Lung (tissue), 12 donors: ENCODE measurements around the gene MAOA. TPM values are rescaled to one million over a fixed set of nuclear protein-coding genes. Genes with fewer than 3 reads are reported as not detected.

Source experiments
- ATAC-seq: fragments of 200-7000 bp; cut with Tn5 transposase; one replicate; pipeline ENCODE4 v1.9.1; 2020; ENCODE audit warnings: moderate number of reproducible peaks; ENCODE audit not compliant: insufficient read depth, low FRiP score
- DNase-seq, 3 donors: peaks; one replicate each; pipeline ENCODE4 v3.0.0-alpha.2; 2013 to 2017
- H3K27ac ChIP-seq, 2 donors: one replicate each; pipeline ENCODE4 v1.5.1; 2013; ENCODE audit warnings: mild to moderate bottlenecking in 2 of 2, moderate library complexity in 2 of 2, control low read depth in 1 of 2, inconsistent platforms in 1 of 2, low read depth in 1 of 2, low read length in 1 of 2
- H3K27me3 ChIP-seq, 3 donors: one replicate each; pipeline ENCODE4 v1.5.1; 2013; ENCODE audit warnings: low read length in 2 of 3; ENCODE audit not compliant: control insufficient read depth in 3 of 3, insufficient read depth in 3 of 3
- H3K36me3 ChIP-seq, 4 donors: one replicate each; pipeline ENCODE4 v1.5.1; 2013; ENCODE audit warnings: low read length in 4 of 4, mild to moderate bottlenecking in 1 of 4, moderate library complexity in 1 of 4; ENCODE audit not compliant: control insufficient read depth in 4 of 4, insufficient read depth in 4 of 4
- H3K4me1 ChIP-seq, 5 donors: one replicate each; pipeline ENCODE4 v1.5.1; 2013; ENCODE audit warnings: low read length in 5 of 5, mild to moderate bottlenecking in 2 of 5, moderate library complexity in 1 of 5; ENCODE audit not compliant: control insufficient read depth in 5 of 5, insufficient read depth in 5 of 5
- H3K4me3 ChIP-seq: one replicate; pipeline ENCODE4 v1.5.1; 2013; ENCODE audit warnings: mild to moderate bottlenecking, control low read depth, moderate library complexity
- H3K9ac ChIP-seq, 2 donors: one replicate each; pipeline ENCODE4 v1.5.1; 2013; ENCODE audit warnings: low read length in 2 of 2, control low read depth in 1 of 2; ENCODE audit not compliant: insufficient read depth in 1 of 2
- H3K9me3 ChIP-seq, 4 donors: one replicate each; pipeline ENCODE4 v1.5.1; 2013; ENCODE audit warnings: low read length in 3 of 4, mild to moderate bottlenecking in 1 of 4, moderate library complexity in 1 of 4; ENCODE audit not compliant: control insufficient read depth in 4 of 4, insufficient read depth in 3 of 4
- WGBS, 2 donors: extraction: QIAGEN DNeasy Blood & Tissue Kit; methylation state at CpG; one replicate each; pipeline ENCODE4 v1.1.7; 2013; 5-methylcytosine and 5-hydroxymethylcytosine counted together
- polyA plus RNA-seq, 2 donors: library from polyadenylated mRNA; stranded (reverse); fragments of 200-250 nt; gene quantifications; one replicate each; pipeline ENCODE4 v1.2.1, GENCODE V29; 2013
- total RNA-seq, 2 donors: library from RNA; depleted of rRNA in 1 of 2; stranded (reverse); fragments of >200 nt in 1 of 2; gene quantifications; one replicate each; pipeline ENCODE4 v1.2.1, GENCODE V29; 2014 to 2021
- TF ChIP-seq, protein P1 (sequence below): IDR thresholded peaks from 2 replicates; pipeline ENCODE4 v1.5.1; 2012; ENCODE audit warnings: mild to moderate bottlenecking; ENCODE audit errors: control extremely low read depth, extremely low read depth
- donor health status: control.
- donor health status: control.
- donor health status: Bipolar disorder and iron deficiency.
- donor health status: healthy.
- donor health status: DM: yes; HTN: yes; CAD: no.

MAOA gene
- total and polyA plus RNA-seq, 4 donors = 70.0 to 187 (median 117) TPM

DNA sequence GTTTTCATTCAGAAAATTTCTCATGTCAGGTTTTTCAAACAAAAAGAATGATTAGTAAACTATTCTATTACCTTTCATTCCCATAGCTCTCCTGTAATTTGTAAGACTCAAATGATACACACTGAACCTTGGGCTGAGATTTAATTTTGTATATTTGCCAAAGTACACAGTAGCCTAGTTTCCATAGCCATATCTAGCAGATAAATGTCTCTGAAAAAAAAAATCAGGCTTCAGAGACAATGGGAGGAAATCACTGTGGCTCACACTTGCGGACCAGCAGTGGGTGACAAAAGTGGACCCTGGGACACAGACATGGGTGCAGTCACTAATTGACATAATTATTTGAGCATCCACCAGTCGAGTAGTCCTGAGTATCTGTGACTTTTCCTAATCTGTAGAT, 46.6 kb downstream of the MAOA start:
- peaks cover 0 to 23% (median 17%) of the 10 kb centered on the region in 3 donors for H3K27me3 ChIP-seq
- DNase-seq (no peak), ATAC-seq (no peak)
- 50 to 74% methylated on average over 2 of the region's 2 CpGs for WGBS, 2 donors
- peaks cover 0 to 1% (median 0%) of the 10 kb centered on the region in 4 donors for H3K9me3 ChIP-seq
- H3K9ac ChIP-seq = no peak overlapping the region
- peaks cover 0 to 1% (median 0%) of the 10 kb centered on the region in 4 donors for H3K36me3 ChIP-seq
- no peak overlapping the region for H3K4me3 ChIP-seq
- H3K4me1 ChIP-seq = peaks cover 2 to 27% (median 10%) of the 10 kb centered on the region in 5 donors
- peak overlapping the region in 1 of 2 donors; percentile 63 for H3K27ac ChIP-seq
- TF ChIP-seq, protein P1, sequence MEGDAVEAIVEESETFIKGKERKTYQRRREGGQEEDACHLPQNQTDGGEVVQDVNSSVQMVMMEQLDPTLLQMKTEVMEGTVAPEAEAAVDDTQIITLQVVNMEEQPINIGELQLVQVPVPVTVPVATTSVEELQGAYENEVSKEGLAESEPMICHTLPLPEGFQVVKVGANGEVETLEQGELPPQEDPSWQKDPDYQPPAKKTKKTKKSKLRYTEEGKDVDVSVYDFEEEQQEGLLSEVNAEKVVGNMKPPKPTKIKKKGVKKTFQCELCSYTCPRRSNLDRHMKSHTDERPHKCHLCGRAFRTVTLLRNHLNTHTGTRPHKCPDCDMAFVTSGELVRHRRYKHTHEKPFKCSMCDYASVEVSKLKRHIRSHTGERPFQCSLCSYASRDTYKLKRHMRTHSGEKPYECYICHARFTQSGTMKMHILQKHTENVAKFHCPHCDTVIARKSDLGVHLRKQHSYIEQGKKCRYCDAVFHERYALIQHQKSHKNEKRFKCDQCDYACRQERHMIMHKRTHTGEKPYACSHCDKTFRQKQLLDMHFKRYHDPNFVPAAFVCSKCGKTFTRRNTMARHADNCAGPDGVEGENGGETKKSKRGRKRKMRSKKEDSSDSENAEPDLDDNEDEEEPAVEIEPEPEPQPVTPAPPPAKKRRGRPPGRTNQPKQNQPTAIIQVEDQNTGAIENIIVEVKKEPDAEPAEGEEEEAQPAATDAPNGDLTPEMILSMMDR = no peak

DNA sequence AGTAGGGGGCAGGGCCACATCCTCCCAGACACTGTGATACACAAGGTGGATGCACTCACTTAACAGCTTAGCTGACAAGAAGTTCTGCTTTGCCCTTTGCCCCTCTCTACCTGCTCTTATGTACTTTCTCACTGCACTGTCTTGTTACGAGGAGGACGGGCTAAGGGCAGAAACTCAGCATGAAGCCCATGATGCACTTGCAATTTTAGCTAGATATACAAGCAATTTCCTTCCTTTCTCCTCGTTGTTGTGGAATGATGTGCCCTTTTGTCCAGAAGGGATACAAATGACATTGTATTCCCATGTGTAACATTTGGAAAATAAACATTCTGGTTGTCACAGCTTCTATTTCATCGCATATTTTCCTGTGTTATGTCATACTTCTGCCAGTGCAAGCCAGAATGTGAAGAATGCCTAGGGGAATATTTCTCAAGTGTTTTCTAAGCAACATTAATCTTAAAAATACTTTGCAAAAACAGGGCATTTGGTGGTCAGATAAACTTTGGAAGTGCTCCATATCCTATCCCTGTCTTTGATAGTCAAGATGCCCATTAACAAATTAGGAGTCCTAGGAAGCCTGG, 47.2 kb downstream of the MAOA start:
- Histone ChIP-seq H3K4me1 (peaks cover 2 to 31% (median 11%) of the 10 kb centered on the region in 5 donors), H3K36me3 (peaks cover 0 to 1% (median 0%) of the 10 kb centered on the region in 4 donors), H3K4me3 (no peak overlapping the region), H3K9ac (no peak overlapping the region), H3K27me3 (peaks cover 0 to 23% (median 17%) of the 10 kb centered on the region in 3 donors), H3K27ac (peak overlapping the region; percentile 63 to 87), H3K9me3 (peaks cover 0 to 1% (median 0%) of the 10 kb centered on the region in 4 donors)
- DNase-seq (peak in 2 of 3 donors; percentile 38 to 55), ATAC-seq (peak; percentile 35)
- TF ChIP-seq, protein P1 = no peak
- 33 to 54% methylated on average over 4 of the region's 4 CpGs for WGBS, 2 donors

DNA sequence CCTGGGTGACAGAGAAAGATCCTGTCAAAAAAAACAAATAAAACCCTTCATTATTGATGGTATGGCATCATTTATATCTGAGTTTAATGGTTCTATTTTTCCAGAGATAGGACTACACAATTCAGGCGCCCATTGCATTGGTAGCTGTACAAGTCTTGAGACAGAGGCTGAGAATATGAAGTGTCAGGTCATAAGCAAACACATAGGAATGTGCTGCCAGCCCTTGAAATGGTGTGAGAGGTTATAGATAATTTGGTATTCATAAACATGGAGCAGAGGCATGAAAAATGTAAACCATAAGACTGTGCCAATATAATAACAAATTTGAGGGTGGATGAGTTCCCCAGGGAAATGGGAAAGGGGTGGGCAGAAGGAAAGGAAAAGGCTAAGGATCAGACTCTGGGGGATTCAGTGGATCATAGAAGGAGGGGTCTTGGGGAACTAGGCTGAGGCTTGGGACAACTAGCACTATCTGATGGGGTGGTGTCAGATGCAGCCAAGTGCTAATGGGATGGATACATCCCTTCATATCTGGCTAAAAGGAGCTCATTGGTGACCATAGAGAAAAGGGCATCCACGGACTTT, 50.8 kb downstream of the MAOA start:
- Histone ChIP-seq H3K36me3 (no peaks in the 10 kb centered on the region), H3K27ac (peak overlapping the region; percentile 68 to 87), H3K4me3 (no peak overlapping the region), H3K27me3 (peaks cover 0 to 11% (median 10%) of the 10 kb centered on the region in 3 donors), H3K9me3 (peaks cover 0 to 1% (median 0%) of the 10 kb centered on the region in 4 donors), H3K4me1 (peaks cover 3 to 44% (median 13%) of the 10 kb centered on the region in 5 donors), H3K9ac (no peak overlapping the region)
- no peak for ATAC-seq
- WGBS, 2 donors = 44 to 88% methylated on average over 2 of the region's 2 CpGs
- DNase-seq = peak; percentile 71 to 89 (median 89)
- TF ChIP-seq, protein P1 = no peak
